Measurements from ENCODE around the gene CPT1A. TPM values are rescaled to one million over a fixed set of nuclear protein-coding genes. Genes with fewer than 3 reads are reported as not detected.

The CPT1A gene
- total RNA-seq, 2 experiments from 2014 or later: 17.5 TPM

DNA sequence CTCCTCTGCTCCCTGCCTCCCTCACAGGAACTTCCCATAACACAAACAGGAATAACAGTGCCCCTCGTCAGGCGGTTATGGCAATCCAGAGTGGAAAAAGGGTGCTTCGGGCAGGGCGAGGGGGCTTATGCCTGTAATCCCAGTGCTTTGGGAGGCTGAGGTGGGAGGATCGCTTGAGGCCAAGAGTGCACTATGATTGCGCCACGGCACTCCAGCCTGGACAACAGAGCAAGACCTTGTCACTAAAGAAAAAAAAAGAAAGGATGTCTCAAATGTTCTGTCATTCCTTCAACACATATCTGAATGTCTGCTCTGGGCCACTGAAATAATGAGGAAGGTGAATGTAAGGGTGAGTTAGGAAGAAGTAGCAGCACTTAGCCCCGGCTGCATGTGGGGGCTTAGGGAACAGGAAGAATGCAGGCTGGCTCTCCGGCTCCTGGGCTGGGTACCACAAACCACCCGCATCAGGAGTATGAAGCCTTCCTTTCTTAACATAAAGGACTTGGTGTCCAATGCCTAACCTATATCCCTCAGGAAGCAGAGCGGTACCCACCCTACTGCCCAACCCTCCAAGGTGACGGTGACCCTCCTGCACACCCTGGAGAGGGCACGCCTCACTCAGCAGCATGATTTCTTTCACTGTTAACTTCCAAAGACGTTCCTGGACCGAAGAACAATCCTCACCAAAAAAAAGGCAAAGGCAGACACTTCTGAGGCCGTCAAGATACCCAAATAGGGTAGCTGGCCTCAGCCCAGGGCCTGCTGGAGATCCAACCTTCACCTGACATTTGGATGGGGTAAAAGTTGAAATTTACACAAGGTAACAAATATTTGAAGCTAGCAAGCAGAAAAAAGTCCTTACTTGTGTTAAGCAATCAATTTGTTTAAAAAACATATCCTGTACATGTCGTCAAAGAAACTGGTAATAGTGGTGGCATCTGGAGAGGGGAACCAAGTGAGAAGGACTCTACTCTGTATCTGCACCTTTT lies 3.8 kb downstream of the CPT1A start:
- DNase-seq: no peak
- H3K27ac Mint-ChIP-seq: peak overlapping the region; percentile 91
- intact Hi-C loops (cut with micrococcal nuclease): no loop called here
- H3K4me1 Mint-ChIP-seq (ENCODE audit: low read depth): peaks cover 52% of the 10 kb centered on the region
- H3K9me3 Mint-ChIP-seq: no peaks in the 10 kb centered on the region
- ChIA-PET POLR2A (interaction anchor here (0.6 to 2.1 kb wide), 6 partner anchors 8 to 241 kb away, joined by 3 to 7 read pairs (median 4); no protein-coding TSS in a partner anchor), CTCF (interaction anchor here (0.7 to 1.2 kb wide), 5 partner anchors 8 to 540 kb away, joined by 3 to 6 read pairs (median 3); no protein-coding TSS in a partner anchor)
- no peaks in the 10 kb centered on the region for H3K27me3 Mint-ChIP-seq
- no peaks in the 10 kb centered on the region for H3K36me3 Mint-ChIP-seq (ENCODE audit: low read depth)
- TF ChIP-seq, protein P1, sequence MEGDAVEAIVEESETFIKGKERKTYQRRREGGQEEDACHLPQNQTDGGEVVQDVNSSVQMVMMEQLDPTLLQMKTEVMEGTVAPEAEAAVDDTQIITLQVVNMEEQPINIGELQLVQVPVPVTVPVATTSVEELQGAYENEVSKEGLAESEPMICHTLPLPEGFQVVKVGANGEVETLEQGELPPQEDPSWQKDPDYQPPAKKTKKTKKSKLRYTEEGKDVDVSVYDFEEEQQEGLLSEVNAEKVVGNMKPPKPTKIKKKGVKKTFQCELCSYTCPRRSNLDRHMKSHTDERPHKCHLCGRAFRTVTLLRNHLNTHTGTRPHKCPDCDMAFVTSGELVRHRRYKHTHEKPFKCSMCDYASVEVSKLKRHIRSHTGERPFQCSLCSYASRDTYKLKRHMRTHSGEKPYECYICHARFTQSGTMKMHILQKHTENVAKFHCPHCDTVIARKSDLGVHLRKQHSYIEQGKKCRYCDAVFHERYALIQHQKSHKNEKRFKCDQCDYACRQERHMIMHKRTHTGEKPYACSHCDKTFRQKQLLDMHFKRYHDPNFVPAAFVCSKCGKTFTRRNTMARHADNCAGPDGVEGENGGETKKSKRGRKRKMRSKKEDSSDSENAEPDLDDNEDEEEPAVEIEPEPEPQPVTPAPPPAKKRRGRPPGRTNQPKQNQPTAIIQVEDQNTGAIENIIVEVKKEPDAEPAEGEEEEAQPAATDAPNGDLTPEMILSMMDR (IDR thresholded peaks at IDR 0.05): no peak
- H3K4me3 Mint-ChIP-seq: peak overlapping the region; percentile 80
- no peak for ATAC-seq

DNA sequence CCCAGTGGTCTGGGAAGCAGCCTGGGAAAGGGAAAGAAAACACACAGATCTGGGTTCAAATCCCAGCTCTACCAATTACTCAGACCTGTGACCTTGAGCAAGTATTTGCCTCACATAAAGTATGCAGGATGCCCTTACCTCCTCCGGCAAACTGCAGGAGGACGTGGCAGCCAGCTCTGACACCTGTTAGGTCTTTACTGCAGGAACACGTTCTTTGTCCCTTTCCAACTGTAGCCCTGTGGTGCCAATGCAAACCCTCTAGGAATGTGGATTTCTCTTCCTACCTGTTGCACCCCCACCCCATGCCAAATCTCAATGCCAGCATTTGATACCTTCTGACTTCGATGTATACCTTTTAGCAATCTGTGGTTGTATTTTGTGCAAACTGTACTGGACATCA lies 6.0 kb downstream of the CPT1A start:
- ChIA-PET POLR2A (no interaction called here), CTCF (interaction anchor here (2.2 kb wide), 1 partner anchor 9 kb away, joined by 10 read pairs; no protein-coding TSS in a partner anchor)
- TF ChIP-seq, protein P1 (IDR thresholded peaks at IDR 0.05): no peak
- DNase-seq (no peak), ATAC-seq (no peak)
- intact Hi-C loops (cut with micrococcal nuclease): no loop called here
- H3K9me3 Mint-ChIP-seq: no peaks in the 10 kb centered on the region
- no peaks in the 10 kb centered on the region for H3K36me3 Mint-ChIP-seq (ENCODE audit: low read depth)
- peaks cover 49% of the 10 kb centered on the region for H3K4me1 Mint-ChIP-seq (ENCODE audit: low read depth)
- no peak overlapping the region for H3K27ac Mint-ChIP-seq
- no peak overlapping the region for H3K4me3 Mint-ChIP-seq
- H3K27me3 Mint-ChIP-seq: no peaks in the 10 kb centered on the region

DNA sequence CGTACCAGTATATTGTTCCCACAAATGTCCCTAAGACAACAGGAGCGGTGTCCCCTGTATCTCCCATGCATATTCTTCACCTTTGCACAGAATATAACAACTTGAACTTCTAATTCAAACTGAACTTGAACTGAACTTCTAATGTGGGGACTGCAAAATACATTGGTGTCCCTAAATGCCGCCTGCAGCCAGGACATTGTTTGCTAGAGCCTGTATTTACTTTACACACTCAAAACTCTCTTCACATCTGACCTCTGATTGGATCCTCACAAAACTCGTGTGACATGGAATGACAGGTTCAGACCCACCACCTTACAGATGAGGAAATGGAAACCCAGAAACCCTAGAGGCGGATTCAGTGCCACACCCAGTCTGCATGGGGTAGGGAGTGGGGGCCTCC lies 6.4 kb downstream of the CPT1A start:
- intact Hi-C loops (cut with micrococcal nuclease): no loop called here
- Mint-ChIP-seq H3K4me3 (no peak overlapping the region), H3K36me3 (ENCODE audit: low read depth) (no peaks in the 10 kb centered on the region), H3K27ac (no peak overlapping the region), H3K9me3 (no peaks in the 10 kb centered on the region), H3K27me3 (no peaks in the 10 kb centered on the region), H3K4me1 (ENCODE audit: low read depth) (peaks cover 46% of the 10 kb centered on the region)
- no peak for ATAC-seq
- TF ChIP-seq, protein P1 (IDR thresholded peaks at IDR 0.05): no peak
- no peak for DNase-seq
- CTCF ChIA-PET: interaction anchor here (2.2 kb wide), 1 partner anchor 9 kb away, joined by 10 read pairs; no protein-coding TSS in a partner anchor
- POLR2A ChIA-PET: no interaction called here

DNA sequence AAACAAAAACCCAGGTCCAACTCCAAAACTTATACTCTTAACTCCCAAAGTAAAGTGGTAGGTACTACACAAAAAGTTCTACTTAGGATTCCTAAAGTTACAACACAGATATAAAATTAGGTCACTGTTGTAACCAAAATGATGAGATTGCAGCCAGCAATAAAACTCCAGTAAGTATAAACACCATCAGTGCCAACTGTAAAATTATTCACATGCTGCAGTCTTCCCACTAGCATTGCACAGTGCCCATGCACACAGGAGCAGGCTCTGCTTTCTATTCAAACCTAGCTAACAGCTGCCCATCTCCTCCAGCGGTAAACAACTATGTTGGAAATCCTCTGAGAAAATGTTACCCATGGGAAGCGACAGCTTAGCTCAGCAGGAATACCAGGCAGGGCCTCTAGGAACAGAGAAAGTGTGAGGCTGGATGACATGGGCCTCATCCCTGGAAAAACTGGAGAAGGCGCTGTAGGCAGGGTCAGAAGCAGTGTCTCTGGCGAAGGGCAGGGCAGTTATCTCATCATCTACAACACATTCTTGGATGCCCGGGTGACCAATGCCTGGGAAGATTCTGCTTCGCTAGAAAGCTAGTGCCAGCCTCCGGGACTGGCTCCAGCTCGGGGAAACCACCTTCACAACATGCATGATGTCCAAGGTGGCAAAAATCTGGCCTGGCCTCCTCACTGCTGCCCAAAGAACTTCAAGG lies 9.1 kb downstream of the CPT1A start:
- TF ChIP-seq, protein P1 (IDR thresholded peaks at IDR 0.05): no peak
- H3K27me3 Mint-ChIP-seq: no peaks in the 10 kb centered on the region
- H3K4me1 Mint-ChIP-seq (ENCODE audit: low read depth): peaks cover 40% of the 10 kb centered on the region
- CTCF ChIA-PET: interaction anchor here (0.7 to 1.9 kb wide), 2 partner anchors 12 to 35 kb away, joined by 3 to 7 read pairs; no protein-coding TSS in a partner anchor
- H3K4me3 Mint-ChIP-seq: no peak overlapping the region
- H3K27ac Mint-ChIP-seq: no peak overlapping the region
- DNase-seq (no peak), ATAC-seq (no peak)
- POLR2A ChIA-PET: interaction anchor here (1.3 kb wide), 1 partner anchor 11 kb away, joined by 3 read pairs; no protein-coding TSS in a partner anchor
- no peaks in the 10 kb centered on the region for H3K36me3 Mint-ChIP-seq (ENCODE audit: low read depth)
- intact Hi-C loops (cut with micrococcal nuclease): no loop called here
- H3K9me3 Mint-ChIP-seq: no peaks in the 10 kb centered on the region
